Measurements from ENCODE around the gene ODF2. TPM values are rescaled to one million over a fixed set of nuclear protein-coding genes. Genes with fewer than 3 reads are reported as not detected.

The ODF2 gene
- total and polyA plus RNA-seq, 2 of the 8 experiments (the other 6 are each of a cell fraction or from before 2014, with no cell fraction given), result 5.6 to 17.9 TPM

DNA sequence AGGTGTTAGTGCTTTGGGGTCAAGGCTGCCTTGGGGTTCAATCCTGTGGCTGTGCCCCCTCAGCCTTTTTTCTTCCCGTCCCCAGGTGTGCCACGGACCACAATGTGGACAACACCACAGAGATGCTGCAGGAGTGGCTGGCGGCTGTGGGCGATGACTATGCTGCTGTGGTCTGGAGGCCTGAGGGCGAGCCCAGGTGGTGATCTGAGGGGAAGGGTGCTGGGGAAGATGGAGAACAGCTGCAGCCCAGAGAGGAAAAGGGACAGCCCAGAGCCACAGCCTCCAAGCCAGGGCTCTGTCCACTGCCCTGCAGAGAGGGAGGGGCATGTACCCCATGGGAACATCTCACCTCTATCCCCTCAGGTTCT lies 33.0 kb upstream of the ODF2 start:
- no peaks in the 10 kb centered on the region for H4K20me1 ChIP-seq (replicated peaks in 1 of 2; ENCODE audit: control insufficient read depth in 1 of 2, insufficient read depth in 2 of 2, low read length in 2 of 2)
- H3K18ac ChIP-seq (ENCODE audit: extremely low read depth, low read length), result no peak overlapping the region
- no peak overlapping the region for H4K5ac ChIP-seq (ENCODE audit: insufficient read length, low read depth, low read length)
- no peak overlapping the region for H2BK20ac ChIP-seq (ENCODE audit: low read length)
- no peak for TF ChIP-seq MAFK (IDR thresholded peaks at IDR 0.05; ENCODE audit: low read depth, low read length)
- no peak for TF ChIP-seq JUN (IDR thresholded peaks at IDR 0.05; ENCODE audit: low read depth, low read length)
- TF ChIP-seq BRCA1 (IDR thresholded peaks at IDR 0.05; ENCODE audit: low read depth, low read length), result no peak
- TF ChIP-seq, protein P1, sequence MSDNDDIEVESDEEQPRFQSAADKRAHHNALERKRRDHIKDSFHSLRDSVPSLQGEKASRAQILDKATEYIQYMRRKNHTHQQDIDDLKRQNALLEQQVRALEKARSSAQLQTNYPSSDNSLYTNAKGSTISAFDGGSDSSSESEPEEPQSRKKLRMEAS (IDR thresholded peaks at IDR 0.05), result no peak
- no peak for TF ChIP-seq SIX5 (IDR thresholded peaks at IDR 0.05; ENCODE audit: low read depth, low read length)
- TF ChIP-seq POLR2AphosphoS5 (IDR thresholded peaks at IDR 0.05; ENCODE audit: low read depth, low read length), result no peak
- TF ChIP-seq FOSL1 (IDR thresholded peaks at IDR 0.05; ENCODE audit: insufficient read depth, low read depth, low read length), result no peak
- no peak for TF ChIP-seq RNF2 (IDR thresholded peaks at IDR 0.05; ENCODE audit: borderline replicate concordance, low read depth, low read length, missing control alignments, poor library complexity, severe bottlenecking)
- TF ChIP-seq CBX5 (IDR thresholded peaks at IDR 0.05; ENCODE audit: low read depth, low read length), result no peak
- no peak for TF ChIP-seq TAF7 (optimal IDR thresholded peaks at IDR 0.05; ENCODE audit: borderline replicate concordance, low read depth, low read length)
- no peak overlapping the region for H2AK5ac ChIP-seq (ENCODE audit: low read depth, low read length)
- no peak overlapping the region for H3K56ac ChIP-seq (replicated peaks; ENCODE audit: insufficient read length, low read depth, low read length)
- DNase-seq (ENCODE audit: low read depth in 1 of 2, low spot score in 2 of 2) (no peak), FAIRE-seq (no peak)
- no peak overlapping the region for H4K8ac ChIP-seq (ENCODE audit: extremely low read depth, insufficient read depth, low read length)
- 80% methylated on average over 5 of the region's 5 CpGs; no CpG with 5 or more reads in 1 of the 2 experiments for WGBS, 2 experiments (ENCODE audit: extremely low coverage in 1 of 2, insufficient coverage in 1 of 2, insufficient read length in 1 of 2, insufficient replicate concordance in 2 of 2, low coverage in 1 of 2, low lambda C conversion rate in 2 of 2, missing lambda C conversion rate in 1 of 2)
- H3K23me2 ChIP-seq (ENCODE audit: low read depth, low read length), result peaks cover 6% of the 10 kb centered on the region; the same call in 1 of the 2 replicates
- no peak overlapping the region for H3K4me3 ChIP-seq (ENCODE audit: extremely low read depth in 1 of 4, insufficient read depth in 2 of 4, low read depth in 3 of 4, low read length in 4 of 4)
- H2BK15ac ChIP-seq (ENCODE audit: low read length), result no peak overlapping the region
- H3K36me3 ChIP-seq (ENCODE audit: control insufficient read depth in 2 of 4, insufficient read depth in 4 of 4, low read length in 3 of 4), result no peaks in the 10 kb centered on the region
- ChIA-PET POLR2A (ENCODE audit: partially characterized antibody) (interaction anchor here (0.6 to 1.3 kb wide), 2 partner anchors 33 to 69 kb away, joined by 3 read pairs; no protein-coding TSS in a partner anchor), CTCF (ENCODE audit: partially characterized antibody) (interaction anchor here (0.7 to 5.9 kb wide), 8 partner anchors 10 to 60 kb away, joined by 3 to 40 read pairs (median 4); no protein-coding TSS in a partner anchor)
- no peak overlapping the region for H3K27ac ChIP-seq (ENCODE audit: low read depth, low read length)
- H3K23ac ChIP-seq (ENCODE audit: insufficient read length), result no peak overlapping the region
- H3K4ac ChIP-seq (replicated peaks; ENCODE audit: insufficient read length, low read depth, low read length), result no peak overlapping the region
- no peak overlapping the region for H3K4me2 ChIP-seq (ENCODE audit: insufficient read depth in 1 of 2, low read depth in 2 of 2, low read length in 2 of 2)
- H3K79me2 ChIP-seq (ENCODE audit: control insufficient read depth in 1 of 2, insufficient read depth in 2 of 2, low read length in 2 of 2), result no peaks in the 10 kb centered on the region
- H3K9ac ChIP-seq (replicated peaks in 1 of 4; ENCODE audit: extremely low read depth in 1 of 4, low read depth in 3 of 4, low read length in 3 of 4), result no peak overlapping the region
- no peaks in the 10 kb centered on the region for H3K79me1 ChIP-seq (ENCODE audit: low read depth, low read length)
- no peak overlapping the region for H2BK5ac ChIP-seq (ENCODE audit: low read depth, low read length)
- H3K27me3 ChIP-seq (replicated peaks in 1 of 4; ENCODE audit: control insufficient read depth in 3 of 4, extremely low read depth in 1 of 4, insufficient read depth in 3 of 4, low read length in 3 of 4), result peaks cover 5 to 39% (median 31%) of the 10 kb centered on the region in 4 experiments; a peak in 6 of 7 replicates
- peaks cover 0 to 9% (median 5%) of the 10 kb centered on the region in 4 experiments; a peak in 4 of 7 replicates for H3K4me1 ChIP-seq (replicated peaks in 1 of 4; ENCODE audit: control insufficient read depth in 3 of 4, insufficient read depth in 4 of 4, low read length in 3 of 4)
- H2AFZ ChIP-seq (ENCODE audit: low read length), result no peak overlapping the region
- H3K9me3 ChIP-seq (ENCODE audit: insufficient read depth in 2 of 2, low read depth in 1 of 2, low read length in 1 of 2), result no peaks in the 10 kb centered on the region
- no peak overlapping the region for H2BK120ac ChIP-seq (replicated peaks; ENCODE audit: low read depth, low read length)
- no peak overlapping the region for H3K14ac ChIP-seq (ENCODE audit: insufficient read length)
- H2BK12ac ChIP-seq (ENCODE audit: low read depth, low read length), result no peak overlapping the region; the same call in 1 of the 2 replicates
- no peak overlapping the region for H4K91ac ChIP-seq (replicated peaks; ENCODE audit: insufficient read length, low read length)

Measured in H1 (cell line).